NCI-H1436 treated with DMSO at 0.1 percent for 48 hours (cell line): ENCODE measurements around the gene WT1.
"Not testable (repeated sequence)": the region's sequence is repeated elsewhere in the genome, so short reads cannot be mapped to it uniquely, and the experiment has no call there.

ENCODE experiments used
- DNase-seq: peaks from one replicate; lab custom pipeline; 2025; lab: John Stamatoyannopoulos, UW

Gene WT1

GRCh38 chr11:32387411-32387810 is 47.9 kb downstream of the WT1 start:
- no peak for DNase-seq

GRCh38 chr11:32386770-32387377 is 48.5 kb downstream of the WT1 start:
- no peak for DNase-seq

GRCh38 chr11:32385998-32386397 is 49.3 kb downstream of the WT1 start:
- no peak for DNase-seq

DNA sequence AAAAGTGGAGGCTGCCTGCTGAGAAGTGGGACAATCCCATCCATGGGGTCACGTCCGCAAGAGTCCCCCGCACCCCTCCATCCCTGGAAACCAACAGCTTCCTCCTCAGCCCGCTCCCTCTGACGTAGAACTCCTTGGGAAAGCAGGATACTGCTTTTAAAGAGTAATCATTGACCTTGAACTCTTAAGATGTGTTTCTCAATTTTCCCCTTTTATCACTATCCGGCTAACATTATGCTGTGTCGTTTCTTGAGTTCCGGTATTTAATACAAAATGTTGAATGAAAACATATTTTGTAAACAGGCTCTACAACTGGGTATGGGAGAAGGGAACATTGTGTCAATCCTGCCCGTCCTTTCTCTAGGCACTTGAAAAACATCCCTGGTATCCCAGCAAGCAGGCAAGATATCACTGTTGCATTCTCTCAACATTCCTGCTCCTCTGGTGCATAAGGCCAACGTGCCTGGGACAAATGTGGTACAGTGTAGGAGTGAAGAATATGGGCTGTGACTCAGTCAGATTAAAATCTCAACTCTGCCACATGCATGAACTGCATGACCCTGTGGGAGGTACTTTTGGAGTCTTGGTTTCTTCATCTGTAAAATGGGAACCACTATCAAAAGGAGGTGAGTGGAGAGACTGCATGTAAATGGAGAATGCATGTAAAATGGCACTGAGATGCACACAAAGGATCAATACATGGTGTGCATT is 52.8 kb downstream of the WT1 start:
- no peak for DNase-seq

DNA sequence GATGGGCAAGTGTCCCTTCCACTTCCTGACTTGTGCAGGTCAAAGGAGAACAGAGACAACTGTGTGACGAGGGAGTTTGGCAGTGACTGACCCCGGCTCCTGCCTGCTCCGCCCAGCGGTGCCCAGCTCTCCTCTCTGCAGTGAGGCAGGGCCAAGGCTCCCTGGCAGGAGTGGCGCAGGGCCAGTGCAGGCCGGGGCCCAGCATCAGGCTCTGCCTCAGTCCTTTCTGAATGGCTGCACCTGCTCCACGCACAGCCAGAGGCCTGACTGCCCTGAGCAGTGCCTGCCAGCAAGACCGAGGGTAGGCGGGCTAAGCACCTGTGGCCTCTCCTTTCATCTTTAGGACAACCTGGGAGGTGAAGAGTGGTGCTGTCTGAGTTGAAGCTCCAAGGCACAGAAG is 54.2 kb downstream of the WT1 start:
- no peak for DNase-seq

DNA sequence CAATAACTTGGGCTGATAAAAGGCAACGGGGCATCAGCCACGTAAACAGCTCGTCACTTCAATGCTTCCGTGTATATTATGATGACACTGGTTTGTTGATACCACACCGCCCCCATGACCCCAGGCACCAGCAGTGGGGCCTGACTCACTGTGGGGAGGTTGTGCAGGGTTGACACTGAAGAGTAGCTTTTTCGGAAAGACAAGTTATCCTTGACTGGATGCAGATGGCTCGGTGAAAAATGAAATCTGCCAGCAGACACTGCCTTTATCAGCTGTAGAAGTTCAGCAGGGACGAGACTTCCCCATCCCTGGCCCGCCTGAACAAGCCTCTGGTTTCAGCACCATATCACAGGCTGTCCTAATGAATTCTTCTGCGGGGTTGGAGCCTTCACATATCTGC is 55.6 kb downstream of the WT1 start:
- no peak for DNase-seq

DNA sequence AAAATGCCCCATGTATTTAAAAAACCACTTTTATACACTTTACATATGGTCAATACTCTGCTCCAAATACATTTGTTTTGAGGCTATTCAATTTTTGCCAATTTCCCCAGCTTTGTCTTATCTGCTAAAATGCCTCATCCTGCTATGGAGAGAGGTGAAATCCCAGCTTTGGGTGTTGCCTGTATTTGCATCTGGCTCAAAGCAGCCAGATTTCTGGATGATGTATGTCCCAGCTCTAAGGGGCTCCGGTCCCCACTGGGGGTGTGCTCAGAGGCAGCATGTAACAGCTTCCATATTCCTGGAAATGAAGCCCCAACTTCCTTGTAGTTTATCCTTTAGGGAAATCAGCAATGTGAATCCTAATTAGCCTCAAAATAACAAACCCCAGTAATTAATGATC is 59.5 kb downstream of the WT1 start:
- no peak for DNase-seq

GRCh38 chr11:32374261-32374711 is 61.1 kb downstream of the WT1 start:
- no peak for DNase-seq

DNA sequence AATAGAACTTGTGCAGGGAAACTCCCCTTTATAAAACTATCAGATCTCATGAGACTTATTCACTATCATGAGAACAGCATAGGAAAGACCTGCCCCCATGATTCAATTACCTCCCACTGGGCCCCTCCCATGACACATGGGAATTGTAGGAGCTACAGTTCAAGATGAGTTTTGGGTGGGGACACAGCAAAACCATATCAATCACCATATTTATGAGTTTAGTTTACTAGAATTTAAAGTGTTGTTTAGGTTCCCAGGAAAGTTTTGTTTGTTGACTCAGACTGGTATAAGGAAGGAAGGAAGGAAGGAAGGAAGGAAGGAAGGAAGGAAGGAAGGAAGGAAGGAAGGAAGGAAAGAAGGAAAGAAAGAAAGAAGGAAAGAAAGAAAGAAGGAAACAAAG is 65.4 kb downstream of the WT1 start:
- not testable (repeated sequence) for DNase-seq

DNA sequence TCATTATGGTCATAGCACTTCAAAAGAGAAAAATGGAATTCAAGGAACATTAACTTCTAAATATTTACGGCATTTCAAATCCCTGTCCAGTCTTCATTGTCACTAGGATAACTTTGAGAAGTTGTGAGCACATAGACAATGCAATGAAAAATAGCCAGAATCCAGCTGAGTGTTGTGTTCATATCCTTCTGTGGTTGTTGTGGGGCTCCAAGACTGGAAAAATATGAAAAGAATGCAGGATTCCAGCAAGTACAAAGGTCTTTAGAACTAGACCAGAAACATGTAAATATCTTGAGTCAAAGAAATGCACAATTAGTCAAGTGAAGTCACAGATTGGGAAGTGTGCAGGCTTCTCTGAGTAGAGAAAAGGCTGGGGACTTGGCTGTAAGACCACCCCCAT is 68.7 kb downstream of the WT1 start:
- DNase-seq = no peak

DNA sequence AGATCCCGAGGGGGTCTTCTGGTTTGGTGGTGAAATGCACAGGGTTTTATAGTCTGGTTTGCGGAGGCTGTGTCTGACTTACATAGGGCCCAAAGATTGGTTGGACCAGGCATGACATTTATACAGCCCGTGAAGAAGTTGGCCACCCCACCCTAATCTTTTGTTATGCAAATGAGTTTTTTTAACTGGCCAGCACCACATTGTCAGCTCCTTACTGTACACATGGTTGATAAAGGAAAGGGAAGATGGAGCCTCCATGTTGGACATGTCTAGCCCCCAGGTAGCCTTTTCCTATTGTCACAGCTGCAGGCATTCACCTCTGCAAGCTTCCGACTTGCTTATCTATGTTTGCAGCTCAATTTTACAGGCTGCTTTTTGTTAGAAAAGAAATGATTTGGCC is 70.1 kb downstream of the WT1 start:
- DNase-seq = no peak

DNA sequence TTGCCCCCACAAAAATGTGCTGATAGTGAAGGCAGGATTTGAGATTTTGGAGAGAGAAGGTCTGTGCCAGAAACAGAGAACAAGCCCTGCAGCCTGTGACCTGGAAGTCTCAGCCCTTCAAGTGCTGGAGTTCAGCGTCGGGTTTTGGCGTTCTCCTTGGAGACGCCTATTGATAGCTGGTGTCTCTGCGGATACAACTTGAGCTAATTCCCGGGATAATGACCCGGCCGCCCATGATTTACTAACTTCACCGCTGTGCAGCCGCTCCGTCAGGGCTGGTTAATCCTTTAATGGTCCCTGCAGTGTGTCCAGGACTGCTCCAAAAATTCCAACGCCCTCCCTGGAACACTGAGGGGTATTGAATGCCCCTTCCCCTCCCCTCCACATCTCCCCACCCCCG is 76.6 kb downstream of the WT1 start:
- no peak for DNase-seq

DNA sequence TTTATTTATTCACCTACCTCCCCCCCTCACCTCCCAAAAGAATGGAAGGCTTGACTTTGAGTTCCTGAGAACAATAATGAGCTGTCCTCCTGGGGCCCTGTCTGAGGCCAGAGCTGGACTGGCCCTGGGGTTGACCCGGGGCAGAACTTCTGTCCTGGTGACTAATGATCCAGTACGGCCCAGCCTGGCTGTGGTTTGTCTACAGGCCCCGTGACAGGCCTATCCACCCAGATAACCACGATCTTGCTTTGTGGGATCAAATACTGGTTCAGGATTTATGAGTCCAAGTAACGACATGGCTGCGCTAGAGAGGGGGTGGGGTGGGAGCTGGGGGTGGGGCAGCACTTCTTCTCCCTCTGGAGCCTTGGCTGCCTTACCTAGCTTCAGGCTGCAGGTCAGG is 81.5 kb downstream of the WT1 start:
- DNase-seq = no peak

DNA sequence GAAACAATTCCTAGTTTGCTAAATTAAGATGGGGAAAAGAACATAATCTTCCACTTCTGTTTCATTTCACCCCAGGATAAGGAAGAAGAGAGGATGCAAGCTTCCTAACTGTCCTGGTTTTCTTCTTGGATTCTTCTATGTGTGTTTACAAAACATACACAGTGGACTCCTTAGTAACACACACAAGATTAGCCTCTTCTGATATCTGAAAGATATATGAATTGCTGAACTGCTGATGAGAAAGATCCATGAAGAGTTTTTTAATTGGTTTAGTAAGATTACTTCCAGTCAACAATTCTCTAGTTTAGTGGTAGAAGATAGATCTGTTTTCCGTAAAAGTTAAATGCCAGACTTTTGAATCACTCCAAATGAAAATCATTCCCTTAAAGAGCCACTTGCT is 86.8 kb downstream of the WT1 start:
- no peak for DNase-seq

DNA sequence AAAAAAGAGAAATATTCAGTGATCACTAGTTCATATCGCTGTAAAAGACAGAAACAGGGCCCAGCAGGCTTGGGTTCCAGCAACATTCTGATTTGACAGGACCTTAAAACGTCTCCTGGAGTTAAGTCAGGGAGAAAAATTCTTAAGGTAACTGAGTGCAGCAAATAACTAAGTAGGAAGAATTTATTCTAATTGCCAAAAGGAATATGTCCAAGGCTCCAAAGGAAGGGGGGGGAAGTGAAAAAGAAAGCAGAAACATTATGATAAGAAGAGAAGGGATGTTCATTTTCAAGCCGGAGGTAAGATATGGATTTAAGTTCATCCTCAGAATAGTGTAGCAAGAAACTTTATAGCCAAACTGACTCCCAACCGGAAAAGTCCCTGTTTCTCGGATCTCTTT is 90.4 kb downstream of the WT1 start:
- DNase-seq = no peak

DNA sequence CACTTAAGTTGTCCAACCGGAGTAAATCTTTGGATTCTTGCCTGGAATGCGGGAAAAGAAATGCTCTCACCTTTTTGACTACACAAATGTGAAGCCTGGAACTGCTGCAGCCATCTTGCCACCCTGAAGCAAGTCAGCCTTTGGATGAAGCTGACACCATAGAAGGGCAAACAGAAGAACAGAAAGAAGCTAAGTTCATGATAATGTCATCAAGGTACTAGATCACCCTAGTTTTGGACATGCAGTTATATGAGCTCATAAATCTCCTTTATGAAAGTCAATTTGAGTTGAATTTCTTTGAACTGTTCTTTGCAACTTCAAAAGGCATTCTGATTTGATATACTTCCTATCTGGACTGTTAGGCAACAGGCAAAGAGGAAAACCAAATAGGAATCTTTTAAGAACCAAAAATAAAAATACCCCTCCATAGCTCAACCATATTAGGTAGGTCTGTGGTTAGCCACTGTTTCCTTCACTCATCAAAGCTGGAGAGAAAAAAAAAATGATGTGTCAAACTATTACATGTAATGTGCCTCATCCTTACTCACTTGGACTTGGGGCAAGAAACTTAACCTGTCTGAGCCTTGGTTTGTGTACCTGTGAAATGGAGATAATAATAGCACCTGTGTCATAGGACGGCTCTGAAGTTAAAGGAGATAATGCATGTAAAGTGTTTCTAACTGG is 91.9 kb downstream of the WT1 start:
- DNase-seq = no peak

DNA sequence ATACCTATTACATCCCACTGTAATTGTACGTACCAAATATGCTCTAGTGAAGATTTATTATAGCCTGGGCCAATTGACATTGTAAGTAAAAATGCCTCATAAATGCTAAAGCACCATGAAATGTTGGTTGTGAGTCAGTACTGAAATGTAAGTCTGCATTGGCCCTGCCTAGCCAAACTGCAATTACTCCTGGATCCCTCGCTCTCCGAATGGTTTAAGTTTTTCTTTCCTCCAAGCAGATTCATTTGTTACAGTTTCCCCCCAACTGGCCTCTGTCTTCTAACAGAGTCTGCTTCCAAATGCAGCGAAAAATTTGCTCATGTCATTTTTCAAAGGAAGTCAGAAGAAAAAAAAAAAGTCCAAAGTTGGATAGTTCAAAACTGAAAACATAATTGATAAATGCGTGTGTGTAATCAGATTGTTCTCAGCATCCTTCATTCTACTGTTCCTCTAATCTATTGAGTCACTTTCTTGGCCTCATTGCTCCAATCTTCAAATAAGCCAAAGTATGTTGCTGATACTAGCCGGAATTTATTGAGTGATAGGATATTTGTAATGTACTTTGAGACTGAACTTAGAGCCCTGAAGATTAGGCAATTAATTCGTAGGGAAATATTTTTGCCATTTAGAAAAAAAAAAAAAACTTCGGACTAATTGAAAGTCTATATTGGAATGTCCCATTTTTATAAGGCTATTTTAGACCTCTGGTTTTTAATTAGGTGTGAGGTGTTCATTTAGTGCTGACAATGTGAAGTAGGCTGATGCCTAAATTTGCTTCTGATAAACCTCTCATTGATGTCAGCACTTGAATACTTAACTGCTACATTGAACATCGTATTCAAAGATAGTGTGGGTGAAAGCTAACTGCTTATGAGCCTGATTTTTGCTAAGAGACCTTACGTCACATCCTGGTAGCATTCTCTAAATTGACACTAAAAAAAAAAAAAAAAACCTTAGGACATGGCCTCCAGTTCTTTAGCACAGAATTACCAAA is 93.4 kb downstream of the WT1 start:
- no peak for DNase-seq

DNA sequence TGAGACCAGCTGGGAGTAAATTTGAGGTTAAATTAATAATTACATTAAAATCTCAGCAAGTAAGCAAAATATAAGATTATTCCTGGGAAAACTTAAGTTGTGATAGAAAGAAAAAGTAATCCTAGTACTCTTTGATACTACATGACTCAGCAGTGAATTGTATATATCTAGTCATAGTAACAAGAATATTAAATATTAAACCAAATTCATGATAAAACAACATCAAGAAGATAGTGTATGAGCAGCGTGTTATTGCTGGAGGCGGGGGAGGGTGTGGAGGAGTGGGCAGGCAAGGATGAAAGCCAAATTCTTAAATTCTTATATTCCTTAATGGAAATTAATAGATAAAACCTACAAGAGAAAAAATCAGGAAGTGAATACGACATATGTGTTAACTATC is 95.2 kb downstream of the WT1 start:
- no peak for DNase-seq
